GM12865 (cell line): ENCODE results near the gene NUDCD2.
"Not testable (repeated sequence)": the region's sequence is repeated elsewhere in the genome, so short reads cannot be mapped to it uniquely, and the experiment has no call there.

ENCODE experiments used
- DNase-seq: peaks from one replicate; pipeline ENCODE4 v3.0.0; 2010; ENCODE audit warnings: low read depth
- H3K4me3 ChIP-seq: 2 replicates; pipeline ENCODE4 v1.5.1; 2011; ENCODE audit warnings: mild to moderate bottlenecking, low read depth, low read length, control low read depth
- CTCF ChIP-seq: IDR thresholded peaks from 2 replicates; pipeline ENCODE4 v1.5.1; 2011; ENCODE audit warnings: low read length, control low read depth, low read depth, inconsistent platforms; ENCODE audit not compliant: insufficient read depth; ENCODE audit errors: missing control alignments

The NUDCD2 gene

GRCh38 chr5:163434401-163434866 lies 25.5 kb downstream of the NUDCD2 start:
- H3K4me3 ChIP-seq: no peak overlapping the region
- no peak for TF ChIP-seq CTCF
- DNase-seq: no peak

- TF ChIP-seq CTCF: no peak
- no peak for DNase-seq
- H3K4me3 ChIP-seq: no peak overlapping the region
Measured at GRCh38 chr5:163433271-163433670, 26.6 kb downstream of the NUDCD2 start.

- TF ChIP-seq CTCF: no peak
- H3K4me3 ChIP-seq: no peak overlapping the region
- no peak for DNase-seq
Measured at GRCh38 chr5:163432544-163432943, 27.4 kb downstream of the NUDCD2 start.

GRCh38 chr5:163426128-163426527 lies 33.8 kb downstream of the NUDCD2 start:
- H3K4me3 ChIP-seq, DNase-seq: not testable (repeated sequence)

GRCh38 chr5:163424836-163425235 lies 35.1 kb downstream of the NUDCD2 start:
- H3K4me3 ChIP-seq: no peak overlapping the region
- no peak for TF ChIP-seq CTCF
- no peak for DNase-seq

GRCh38 chr5:163415673-163416072 lies 44.2 kb downstream of the NUDCD2 start:
- H3K4me3 ChIP-seq, DNase-seq: not testable (repeated sequence)

GRCh38 chr5:163410505-163410904 lies 49.4 kb downstream of the NUDCD2 start:
- peak; percentile 47 for DNase-seq
- no peak for TF ChIP-seq CTCF
- no peak overlapping the region for H3K4me3 ChIP-seq

- no peak for DNase-seq
- TF ChIP-seq CTCF: no peak
Measured at GRCh38 chr5:163409384-163409783, 50.5 kb downstream of the NUDCD2 start.

More at GRCh38 chr5:163409384-163409783, 50.5 kb downstream of the NUDCD2 start:
- H3K4me3 ChIP-seq: no peak overlapping the region
